Neural cell (in vitro differentiated cells): Measurements from ENCODE around the gene TENM3. TPM values are rescaled to one million over a fixed set of nuclear protein-coding genes. Genes with fewer than 3 reads are reported as not detected.

Source experiments
- H2AFZ ChIP-seq: fragments of 200-600, 300-800 bp; sonication (generic), shearing (Covaris generic); 2 replicates; pipeline ENCODE4 v1.6.0; 2014; ENCODE audit warnings: low read depth, mild to moderate bottlenecking, antibody characterized with exemption, low read length, moderate library complexity
- H3F3A ChIP-seq: fragments of 200-600 bp; shearing (Covaris generic); 2 replicates; pipeline ENCODE4 v1.6.1; 2016; ENCODE audit warnings: mild to moderate bottlenecking, moderate library complexity, mixed read lengths, antibody characterized with exemption, low read length; ENCODE audit not compliant: insufficient read depth, poor library complexity, severe bottlenecking
- H3K27ac ChIP-seq: fragments of 200-600, 300-800 bp; sonication (generic), shearing (Covaris generic); 2 replicates; pipeline ENCODE4 v1.5.1; 2014; ENCODE audit warnings: mild to moderate bottlenecking, low read length, moderate library complexity
- H3K27me3 ChIP-seq: fragments of 300-800, 200-600 bp; sonication (generic), shearing (Covaris generic); 2 replicates; pipeline ENCODE4 v1.6.0; 2014; ENCODE audit warnings: mild to moderate bottlenecking, low read depth, low read length, moderate library complexity; ENCODE audit not compliant: insufficient read depth
- H3K36me3 ChIP-seq: fragments of 300-800, 200-600 bp; sonication (generic), shearing (Covaris generic); 2 replicates; pipeline ENCODE4 v1.5.1; 2014; ENCODE audit warnings: mild to moderate bottlenecking, antibody characterized with exemption, low read length, moderate library complexity; ENCODE audit not compliant: insufficient read depth
- H3K4me2 ChIP-seq: fragments of 300-800, 200-600 bp; sonication (generic), shearing (Covaris generic); 2 replicates; pipeline ENCODE4 v1.6.0; 2014; ENCODE audit warnings: mild to moderate bottlenecking, low read length
- H3K4me3 ChIP-seq: fragments of 300-800, 200-600 bp; sonication (generic), shearing (Covaris generic); 2 replicates; pipeline ENCODE4 v1.5.1; 2014; ENCODE audit warnings: mild to moderate bottlenecking, low read length, moderate library complexity
- H3K79me2 ChIP-seq: fragments of 200-600 bp; shearing (Covaris generic); replicated peaks from 2 replicates; pipeline ENCODE4 v1.6.0; 2014; ENCODE audit warnings: mild to moderate bottlenecking, low read length, moderate library complexity; ENCODE audit not compliant: insufficient read depth
- H3K9ac ChIP-seq: fragments of 300-800, 200-600 bp; sonication (generic), shearing (Covaris generic); 2 replicates; pipeline ENCODE4 v1.6.1; 2016; ENCODE audit warnings: mild to moderate bottlenecking, low read length, mixed read lengths
- H3K9me2 ChIP-seq: fragments of 200-600 bp; shearing (Covaris generic); 2 replicates; pipeline ENCODE4 v1.6.1; 2016; ENCODE audit warnings: mild to moderate bottlenecking, low read length, mixed read lengths; ENCODE audit not compliant: insufficient read depth
- H3K9me3 ChIP-seq: fragments of 200-600, 300-800 bp; sonication (generic), shearing (Covaris generic); 2 replicates; pipeline ENCODE4 v1.6.1; 2016; ENCODE audit warnings: mild to moderate bottlenecking, mixed run types, low read length, moderate library complexity, mixed read lengths
- H4K20me1 ChIP-seq: fragments of 200-600 bp; shearing (Covaris generic); 2 replicates; pipeline ENCODE4 v1.6.1; 2016; ENCODE audit warnings: mild to moderate bottlenecking, mixed run types; ENCODE audit not compliant: insufficient read depth
- CTCF ChIP-seq: fragments of 450-650 bp; IDR thresholded peaks from 2 replicates; pipeline ENCODE4 v1.5.1; 2014; ENCODE audit warnings: antibody characterized with exemption, mild to moderate bottlenecking, moderate library complexity; ENCODE audit not compliant: poor library complexity, severe bottlenecking
- EP300 ChIP-seq: fragments of 450-650 bp; conservative IDR thresholded peaks from 2 replicates; pipeline ENCODE4 v1.6.1; 2014; ENCODE audit warnings: antibody characterized with exemption, mild to moderate bottlenecking, moderate library complexity; ENCODE audit not compliant: poor library complexity, severe bottlenecking
- EZH2 ChIP-seq: fragments of 200-600, 300-800 bp; shearing (Covaris generic), sonication (generic); IDR thresholded peaks from 2 replicates; pipeline ENCODE4 v1.6.1; 2014; ENCODE audit warnings: antibody characterized with exemption, low read length, borderline replicate concordance, mild to moderate bottlenecking; ENCODE audit not compliant: insufficient read depth, poor library complexity, severe bottlenecking
- MXI1 ChIP-seq: fragments of 450-650 bp; conservative IDR thresholded peaks from 2 replicates; pipeline ENCODE4 v1.6.1; 2014; ENCODE audit warnings: antibody characterized with exemption, mild to moderate bottlenecking; ENCODE audit not compliant: poor library complexity, severe bottlenecking
- POLR2AphosphoS5 ChIP-seq: IDR thresholded peaks from 2 replicates; pipeline ENCODE4 v1.6.1; 2012
- RAD21 ChIP-seq: fragments of 450-650 bp; conservative IDR thresholded peaks from 2 replicates; pipeline ENCODE4 v1.6.1; 2014; ENCODE audit warnings: antibody characterized with exemption, mild to moderate bottlenecking, moderate library complexity
- REST ChIP-seq: IDR thresholded peaks from 2 replicates; pipeline ENCODE4 v1.6.1; 2012; ENCODE audit warnings: borderline replicate concordance
- SMC3 ChIP-seq: fragments of 450-650 bp; conservative IDR thresholded peaks from 2 replicates; pipeline ENCODE4 v1.6.1; 2014; ENCODE audit warnings: antibody characterized with exemption, mild to moderate bottlenecking, moderate library complexity; ENCODE audit not compliant: poor library complexity
- TAF1 ChIP-seq: IDR thresholded peaks from 2 replicates; pipeline ENCODE4 v1.6.1; 2012; ENCODE audit warnings: low read depth
- polyA plus RNA-seq: library from polyadenylated mRNA; depleted of rRNA; stranded (reverse); fragments of >200 nt; gene quantifications from 2 replicates; pipeline ENCODE4 v1.2.3, GENCODE V29; 2014

TENM3 gene
- polyA plus RNA-seq, 1 donor from 2014 or later = 7.3 TPM

GRCh38 chr4:182242787-182243186 is 415 bp upstream of the TENM3 start:
- TF ChIP-seq EP300 = no peak
- Histone ChIP-seq H3K9ac (no peak overlapping the region), H3K79me2 (no peaks in the 10 kb centered on the region), H3K36me3 (no peaks in the 10 kb centered on the region), H3K4me2 (no peak overlapping the region), H3K27me3 (no peaks in the 10 kb centered on the region), H3F3A (no peaks in the 10 kb centered on the region), H4K20me1 (no peaks in the 10 kb centered on the region), H3K9me3 (no peaks in the 10 kb centered on the region), H2AFZ (no peak overlapping the region), H3K9me2 (no peaks in the 10 kb centered on the region), H3K27ac (no peak overlapping the region), H3K4me3 (no peak overlapping the region)

- no peak overlapping the region for H3K4me2 ChIP-seq
- H3K9ac ChIP-seq = no peak overlapping the region
- no peak overlapping the region for H2AFZ ChIP-seq
- no peak overlapping the region for H3K4me3 ChIP-seq
- H3K79me2 ChIP-seq = no peaks in the 10 kb centered on the region
- H3F3A ChIP-seq = no peaks in the 10 kb centered on the region
- H3K9me2 ChIP-seq = no peaks in the 10 kb centered on the region
- no peaks in the 10 kb centered on the region for H3K9me3 ChIP-seq
- no peaks in the 10 kb centered on the region for H4K20me1 ChIP-seq
- no peak overlapping the region for H3K27ac ChIP-seq
- no peaks in the 10 kb centered on the region for H3K27me3 ChIP-seq
- TF ChIP-seq POLR2AphosphoS5 = no peak
- no peak for TF ChIP-seq EZH2
- no peak for TF ChIP-seq EP300
- no peak for TF ChIP-seq RAD21
- TF ChIP-seq REST = no peak
- TF ChIP-seq TAF1 = no peak
- no peak for TF ChIP-seq MXI1
- no peak for TF ChIP-seq SMC3
- TF ChIP-seq CTCF = no peak
- no peaks in the 10 kb centered on the region for H3K36me3 ChIP-seq
Observed at GRCh38 chr4:182245041-182245440, 1.8 kb downstream of the TENM3 start.
